Breast epithelium (tissue), 3 donors: Measurements from ENCODE around the gene POTEF.
"Not testable (repeated sequence)": the region's sequence is repeated elsewhere in the genome, so short reads cannot be mapped to it uniquely, and the experiment has no call there.

Source experiments
- POLR2A ChIP-seq: fragments of 450-650 bp; IDR thresholded peaks from one replicate; pipeline ENCODE4 v1.6.1; 2016; ENCODE audit warnings: antibody characterized with exemption, mild to moderate bottlenecking, moderate library complexity
- POLR2AphosphoS5 ChIP-seq, 3 donors: sonication (generic); formaldehyde crosslinking; IDR thresholded peaks; one replicate each; pipeline ENCODE4 v1.6.1; 2017; ENCODE audit warnings: antibody characterized with exemption in 3 of 3
- TF ChIP-seq, protein P1 (sequence below), 3 donors: fragments of 450-650 bp; IDR thresholded peaks; one replicate each; pipeline ENCODE4 v1.5.1; 2016 to 2017; ENCODE audit warnings: antibody characterized with exemption in 3 of 3, mild to moderate bottlenecking in 3 of 3, moderate library complexity in 3 of 3

DNA sequence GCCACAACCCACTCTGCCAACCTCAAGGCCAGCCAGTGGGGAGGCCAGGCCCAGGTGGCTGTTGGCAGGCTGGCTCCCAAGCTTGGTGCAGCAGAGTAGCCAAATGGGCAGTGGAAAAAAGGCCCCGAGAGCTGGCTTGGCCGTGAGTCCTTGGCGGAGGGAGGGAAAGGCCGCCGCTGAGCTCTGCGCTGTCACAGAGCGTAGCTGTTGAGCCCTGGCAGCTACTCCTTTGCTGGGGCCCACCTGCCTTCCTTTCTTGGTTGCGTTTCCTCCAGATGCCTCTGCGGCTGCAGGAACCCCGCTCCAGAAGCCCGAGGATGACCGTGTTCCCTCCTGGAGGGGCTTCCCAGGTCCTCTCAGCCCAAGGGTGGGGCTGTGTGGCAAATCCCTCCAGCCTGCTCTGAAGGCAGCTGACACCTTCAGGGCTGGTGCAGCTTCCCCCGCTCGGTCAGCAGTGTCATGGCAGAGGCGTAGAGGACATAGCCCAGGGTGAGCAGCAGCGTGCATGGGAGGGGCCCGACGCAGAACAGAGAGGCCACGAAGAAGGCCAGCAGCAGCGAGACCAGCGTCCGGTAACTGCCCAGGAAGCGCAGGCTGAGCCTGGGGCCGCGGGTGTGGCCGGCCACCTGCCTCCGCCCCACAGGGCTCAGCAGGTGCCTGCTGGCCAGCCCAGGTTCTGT lies 23.3 kb upstream of the POTEF start:
- TF ChIP-seq, protein P1, sequence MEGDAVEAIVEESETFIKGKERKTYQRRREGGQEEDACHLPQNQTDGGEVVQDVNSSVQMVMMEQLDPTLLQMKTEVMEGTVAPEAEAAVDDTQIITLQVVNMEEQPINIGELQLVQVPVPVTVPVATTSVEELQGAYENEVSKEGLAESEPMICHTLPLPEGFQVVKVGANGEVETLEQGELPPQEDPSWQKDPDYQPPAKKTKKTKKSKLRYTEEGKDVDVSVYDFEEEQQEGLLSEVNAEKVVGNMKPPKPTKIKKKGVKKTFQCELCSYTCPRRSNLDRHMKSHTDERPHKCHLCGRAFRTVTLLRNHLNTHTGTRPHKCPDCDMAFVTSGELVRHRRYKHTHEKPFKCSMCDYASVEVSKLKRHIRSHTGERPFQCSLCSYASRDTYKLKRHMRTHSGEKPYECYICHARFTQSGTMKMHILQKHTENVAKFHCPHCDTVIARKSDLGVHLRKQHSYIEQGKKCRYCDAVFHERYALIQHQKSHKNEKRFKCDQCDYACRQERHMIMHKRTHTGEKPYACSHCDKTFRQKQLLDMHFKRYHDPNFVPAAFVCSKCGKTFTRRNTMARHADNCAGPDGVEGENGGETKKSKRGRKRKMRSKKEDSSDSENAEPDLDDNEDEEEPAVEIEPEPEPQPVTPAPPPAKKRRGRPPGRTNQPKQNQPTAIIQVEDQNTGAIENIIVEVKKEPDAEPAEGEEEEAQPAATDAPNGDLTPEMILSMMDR (IDR thresholded peaks at IDR 0.05), result not testable (repeated sequence)
- not testable (repeated sequence) for TF ChIP-seq POLR2AphosphoS5 (IDR thresholded peaks at IDR 0.05); POLR2A
